ENCODE measurements around the gene MBLAC1.

The MBLAC1 gene

DNA sequence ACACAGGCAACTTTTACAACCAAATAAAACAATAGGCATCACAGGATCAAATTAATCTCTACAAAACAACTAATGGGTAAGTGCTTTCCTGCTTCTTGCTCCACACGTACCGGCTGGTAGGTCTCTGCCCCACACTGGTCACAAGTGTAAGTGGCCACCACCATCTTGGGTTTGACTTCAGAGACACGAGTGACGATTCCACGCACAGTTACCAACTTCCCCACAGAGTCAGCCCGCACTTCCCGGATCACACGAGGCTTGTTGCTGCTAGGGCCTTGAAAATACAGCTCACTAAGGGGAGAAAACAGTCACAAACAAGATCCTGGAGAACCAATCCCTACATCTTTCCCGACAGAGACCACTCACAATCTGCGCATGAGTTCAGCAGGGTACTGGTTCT is 27.9 kb upstream of the MBLAC1 start:
- DNase-seq, result no peak

DNA sequence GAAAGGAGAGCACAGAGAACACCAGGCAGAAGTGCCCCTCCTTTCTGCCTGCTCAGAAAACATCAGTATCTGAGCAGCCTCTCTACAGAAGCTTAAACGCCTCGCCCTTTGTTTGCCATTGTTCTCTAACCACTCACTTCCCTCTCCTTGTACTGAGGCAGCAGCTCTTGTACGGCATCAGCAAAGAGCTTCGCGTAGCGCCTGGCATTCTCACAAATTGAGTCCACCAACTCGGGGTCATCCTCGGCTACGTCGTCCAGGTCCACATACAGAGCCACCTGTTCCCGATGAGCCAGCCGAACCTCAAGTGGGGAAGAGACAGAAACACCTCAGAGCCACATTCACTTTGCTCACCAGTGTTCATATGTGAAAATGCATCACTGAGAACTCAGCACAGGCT is 27.3 kb upstream of the MBLAC1 start:
- DNase-seq, result no peak

DNA sequence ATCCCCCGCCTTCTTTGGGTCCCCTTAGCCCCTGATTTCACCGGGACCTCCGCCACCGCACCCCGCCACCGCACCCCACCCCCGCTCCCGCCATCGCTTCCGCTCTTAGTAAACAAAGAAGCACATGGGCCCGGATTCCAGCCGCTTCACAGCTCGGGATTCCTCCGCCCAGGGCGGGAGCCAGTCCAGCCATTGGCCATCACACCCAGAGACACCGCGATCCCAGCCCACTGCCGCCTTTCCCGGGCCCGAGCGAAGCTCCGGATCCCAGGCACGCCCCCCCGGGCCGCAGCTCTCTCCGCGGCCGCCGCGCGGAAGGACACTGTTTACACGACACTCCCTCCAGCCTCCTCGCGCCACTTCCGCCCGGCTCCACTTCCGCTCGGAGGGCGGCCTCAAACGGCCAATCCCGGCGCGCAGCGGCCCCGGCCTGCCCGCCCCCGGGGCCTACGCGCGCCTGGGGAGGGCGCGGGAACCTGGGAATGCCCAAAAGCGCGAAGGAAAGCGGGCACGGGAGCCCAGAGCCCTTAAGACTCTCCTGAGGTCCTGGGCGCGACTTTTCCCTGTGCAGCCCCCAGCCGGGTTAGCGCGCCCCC is 26.2 kb upstream of the MBLAC1 start:
- peak; percentile 84 to 88 for DNase-seq

- peak; percentile 92 to 93 for DNase-seq
These were observed 25.5 kb upstream of the MBLAC1 start, which contains the start of the genes AP4M1 and MCM7 for GRCh38 chr7:100101016-100101862. Gene AP4M1 (plus strand): TSS chr7:100101643. CDS start chr7:100101715, 72 bp downstream. Gene MCM7 (minus strand): TSS chr7:100101397. CDS start chr7:100101294, 103 bp downstream.

DNA sequence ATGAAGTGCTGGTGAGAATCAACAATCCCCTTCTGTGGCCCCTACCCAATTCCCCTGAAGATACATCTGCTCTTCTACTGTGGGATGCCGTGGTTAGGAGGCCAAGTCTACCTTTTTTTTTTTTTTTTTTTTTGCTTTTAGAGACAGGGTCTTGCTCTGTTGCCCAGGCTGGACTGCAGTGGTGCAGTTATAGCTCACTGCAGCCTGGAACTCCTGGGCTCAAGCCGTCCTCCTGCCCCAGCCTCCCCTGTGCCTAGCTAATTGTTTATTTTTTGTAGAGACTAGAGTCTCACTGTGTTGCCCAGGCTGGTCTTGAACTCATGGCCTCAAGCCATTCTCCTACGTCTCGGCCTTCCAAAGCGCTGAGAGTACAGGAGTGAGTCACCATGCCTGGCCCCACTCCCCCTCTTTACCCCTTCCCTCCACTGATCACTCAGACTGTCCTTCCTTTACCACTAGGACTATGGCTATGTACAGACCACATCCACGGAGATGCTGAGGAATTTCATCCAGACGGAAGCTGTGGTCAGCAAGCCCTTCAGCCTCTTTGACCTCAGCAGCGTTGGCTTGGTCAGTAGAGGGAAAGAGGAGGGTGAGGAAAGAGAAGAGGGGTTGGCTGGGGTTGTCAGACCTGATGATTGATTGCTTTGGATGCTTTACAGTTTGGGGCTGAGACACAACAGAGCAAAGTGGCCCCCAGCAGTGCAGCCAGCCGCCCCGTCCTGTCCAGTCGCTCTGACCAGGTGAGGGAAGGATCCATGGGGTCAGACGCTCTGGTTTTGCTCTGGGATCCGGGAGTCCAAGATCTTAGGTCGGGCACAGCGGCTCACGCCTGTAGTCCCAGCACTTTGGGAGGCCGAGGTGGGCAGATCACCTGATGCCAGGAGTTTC is 23.6 kb upstream of the MBLAC1 start:
- no peak for DNase-seq

DNA sequence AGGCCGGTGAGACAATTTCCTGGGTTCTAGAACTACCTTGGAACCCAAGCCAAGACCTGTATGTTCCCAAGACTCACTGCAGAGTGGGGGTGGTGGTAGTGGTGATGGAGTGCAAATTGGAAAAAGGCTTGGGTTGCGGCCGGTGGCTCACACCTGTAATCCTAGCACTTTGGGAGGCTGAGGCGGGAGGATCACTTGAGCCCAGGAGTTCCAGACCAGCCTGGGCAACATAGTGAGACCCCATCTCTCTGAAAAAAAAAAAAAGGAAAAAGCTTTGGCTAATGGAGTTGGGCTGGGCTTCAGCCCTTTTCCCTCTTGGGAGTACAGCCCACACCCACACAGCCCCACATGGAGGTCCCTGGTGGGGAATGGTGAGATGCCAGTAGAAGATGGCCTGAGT is 21.2 kb upstream of the MBLAC1 start:
- DNase-seq, result no peak

GRCh38 chr7:100106633-100107032 is 20.1 kb upstream of the MBLAC1 start:
- no peak for DNase-seq

- DNase-seq, result no peak
These were observed 19.5 kb upstream of the MBLAC1 start for GRCh38 chr7:100107125-100107737.

GRCh38 chr7:100107890-100108289 is 18.9 kb upstream of the MBLAC1 start:
- DNase-seq, result no peak

DNA sequence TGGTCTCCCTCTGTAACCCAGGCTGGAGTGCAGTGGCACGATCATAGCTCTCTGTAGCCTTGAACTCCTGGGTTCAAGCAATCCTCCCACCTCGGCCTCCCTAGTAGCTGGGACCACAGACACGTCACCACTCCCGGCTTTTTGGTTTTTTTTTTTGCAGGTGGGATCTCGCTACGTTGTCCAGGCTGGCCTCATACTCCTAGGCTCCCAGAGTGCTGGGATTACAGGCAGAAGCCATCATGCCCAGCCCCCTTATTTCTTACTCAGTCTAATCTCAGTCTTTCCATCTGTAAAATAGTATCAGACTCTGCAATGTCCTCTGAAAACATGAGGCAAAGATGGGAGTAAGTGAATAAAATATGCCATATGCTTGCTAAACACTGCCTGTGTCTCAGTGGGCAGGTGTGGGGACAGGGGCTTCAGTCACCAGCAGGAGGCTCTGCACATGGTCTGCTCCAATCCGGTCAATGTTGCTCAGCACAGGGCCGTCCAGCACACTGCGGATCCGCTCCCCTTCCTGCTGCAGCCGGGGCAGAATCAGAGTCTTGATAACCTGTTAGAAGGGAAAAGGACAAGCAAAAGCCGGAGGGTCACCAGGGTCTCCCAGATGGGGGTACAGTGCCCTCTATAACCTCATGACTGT is 17.1 kb upstream of the MBLAC1 start:
- DNase-seq, result no peak

DNA sequence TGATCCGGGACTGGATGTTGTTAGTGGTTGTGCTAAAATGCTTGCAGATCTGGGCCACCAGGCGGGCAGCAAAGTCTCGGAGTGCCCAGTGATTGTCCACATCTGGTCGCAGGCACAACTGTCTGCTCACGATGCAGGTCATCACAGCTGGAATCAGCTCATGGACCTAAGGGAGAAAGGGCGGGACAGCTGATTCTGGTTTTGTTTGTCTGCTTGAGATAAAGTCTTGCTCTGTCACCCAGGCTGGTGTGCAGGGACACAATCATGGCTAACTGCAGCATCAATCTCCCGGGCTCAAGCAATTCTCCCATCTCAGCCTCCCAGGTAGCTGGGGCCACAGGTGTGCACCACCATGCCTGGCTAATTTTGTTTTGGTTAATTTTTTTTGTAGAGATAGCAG is 15.6 kb upstream of the MBLAC1 start:
- no peak for DNase-seq

- DNase-seq, result no peak
These were observed 14.9 kb upstream of the MBLAC1 start for GRCh38 chr7:100111914-100112313.

DNA sequence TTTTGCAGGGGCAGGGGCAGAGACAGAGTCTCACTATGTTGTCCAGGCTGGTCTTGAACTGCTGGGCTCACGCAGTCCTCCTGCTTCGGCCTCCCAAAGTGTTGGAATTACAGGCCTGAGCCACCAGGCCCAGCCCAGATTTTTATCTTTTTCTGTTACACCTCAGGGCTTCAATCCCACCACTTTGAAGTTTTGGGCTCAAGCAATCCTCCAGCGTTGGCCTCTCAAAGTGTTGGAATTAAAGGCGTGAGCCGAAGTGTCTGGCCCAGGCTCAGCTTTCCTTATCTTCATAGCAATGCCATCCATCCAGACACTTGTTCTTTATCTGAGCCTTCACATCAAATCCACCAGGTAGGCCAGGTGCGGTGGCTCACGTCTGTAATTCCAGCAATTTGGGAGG is 11.7 kb upstream of the MBLAC1 start:
- no peak for DNase-seq

DNA sequence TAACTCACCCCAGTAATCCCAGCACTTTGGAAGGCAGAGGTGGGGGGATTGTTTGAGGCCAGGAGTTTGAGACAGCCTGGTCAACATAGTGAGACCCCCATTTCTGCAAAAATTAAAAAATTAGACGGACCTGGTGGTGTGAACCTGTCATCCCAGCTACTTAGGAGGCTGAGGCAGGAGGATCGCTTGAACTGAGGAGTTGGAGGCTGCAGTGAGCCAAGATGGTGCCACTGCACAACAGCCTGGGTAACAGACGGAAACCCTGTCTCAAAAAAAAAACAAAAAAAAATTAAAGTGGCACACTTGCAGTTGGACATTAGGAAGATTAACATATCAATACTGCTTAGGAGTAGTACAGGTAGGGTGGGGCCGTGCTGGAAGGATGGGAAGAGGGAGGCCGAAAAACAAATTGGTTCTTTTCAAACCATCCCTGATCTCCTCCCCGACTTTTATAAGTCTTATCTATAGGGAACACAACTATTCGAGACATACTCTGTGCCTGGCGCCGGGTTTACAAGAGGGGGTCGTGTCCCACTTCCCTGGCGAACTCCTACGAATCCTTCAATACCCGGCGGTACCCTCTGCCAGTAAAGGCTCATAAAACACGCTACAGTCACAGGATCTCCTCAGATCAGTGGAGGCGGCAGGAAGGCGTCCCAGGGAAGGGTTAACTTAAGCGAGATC is 8.2 kb upstream of the MBLAC1 start:
- DNase-seq, result no peak

DNA sequence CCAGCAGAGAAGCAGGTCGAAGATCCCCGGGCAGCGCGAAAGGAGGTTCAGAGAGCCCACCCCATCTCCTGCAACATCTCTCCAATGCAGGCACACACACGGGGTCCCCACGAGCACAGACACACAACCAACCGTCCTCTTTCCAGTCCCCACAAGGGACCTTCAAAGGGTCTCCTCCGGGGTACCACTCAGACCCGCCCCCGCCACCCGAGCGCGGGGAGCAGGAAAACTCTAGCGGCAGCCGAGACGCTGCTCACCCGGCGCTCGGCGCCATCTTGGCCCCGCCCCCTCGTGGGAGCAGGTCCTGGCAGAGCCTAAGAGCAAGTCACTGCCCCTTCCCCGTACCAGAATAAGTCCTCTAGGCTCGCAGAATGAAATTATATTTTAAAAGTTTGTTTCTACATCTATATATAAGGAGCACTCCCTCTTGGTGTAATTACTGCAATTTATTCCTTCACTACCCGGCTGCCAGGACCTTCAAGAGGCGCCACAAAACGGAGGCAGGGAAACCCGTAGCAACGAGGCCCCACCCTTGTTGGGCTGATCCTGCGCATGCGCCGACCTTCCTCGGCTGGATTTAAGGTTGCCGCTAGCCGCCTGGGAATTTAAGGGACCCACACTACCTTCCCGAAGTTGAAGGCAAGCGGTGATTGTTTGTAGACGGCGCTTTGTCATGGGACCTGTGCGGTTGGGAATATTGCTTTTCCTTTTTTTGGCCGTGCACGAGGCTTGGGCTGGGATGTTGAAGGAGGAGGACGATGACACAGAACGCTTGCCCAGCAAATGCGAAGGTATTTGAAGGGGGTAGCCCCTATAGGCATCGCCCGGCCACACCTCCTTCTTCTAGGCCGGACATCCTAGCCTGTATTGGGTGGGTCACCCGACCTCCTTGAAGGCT is 7.4 kb upstream of the MBLAC1 start, which contains the start of the genes CNPY4 and TAF6:
TSS of gene CNPY4 (plus strand) at position 563 of the 898 bp plus-strand sequence. CDS start at position 674, 111 bp downstream.
TSS of gene TAF6 (minus strand) at position 287 of the 898 bp plus-strand sequence. CDS start 5,149 bp downstream, outside the sequence.
- DNase-seq, result peak; percentile 95 to 97

DNA sequence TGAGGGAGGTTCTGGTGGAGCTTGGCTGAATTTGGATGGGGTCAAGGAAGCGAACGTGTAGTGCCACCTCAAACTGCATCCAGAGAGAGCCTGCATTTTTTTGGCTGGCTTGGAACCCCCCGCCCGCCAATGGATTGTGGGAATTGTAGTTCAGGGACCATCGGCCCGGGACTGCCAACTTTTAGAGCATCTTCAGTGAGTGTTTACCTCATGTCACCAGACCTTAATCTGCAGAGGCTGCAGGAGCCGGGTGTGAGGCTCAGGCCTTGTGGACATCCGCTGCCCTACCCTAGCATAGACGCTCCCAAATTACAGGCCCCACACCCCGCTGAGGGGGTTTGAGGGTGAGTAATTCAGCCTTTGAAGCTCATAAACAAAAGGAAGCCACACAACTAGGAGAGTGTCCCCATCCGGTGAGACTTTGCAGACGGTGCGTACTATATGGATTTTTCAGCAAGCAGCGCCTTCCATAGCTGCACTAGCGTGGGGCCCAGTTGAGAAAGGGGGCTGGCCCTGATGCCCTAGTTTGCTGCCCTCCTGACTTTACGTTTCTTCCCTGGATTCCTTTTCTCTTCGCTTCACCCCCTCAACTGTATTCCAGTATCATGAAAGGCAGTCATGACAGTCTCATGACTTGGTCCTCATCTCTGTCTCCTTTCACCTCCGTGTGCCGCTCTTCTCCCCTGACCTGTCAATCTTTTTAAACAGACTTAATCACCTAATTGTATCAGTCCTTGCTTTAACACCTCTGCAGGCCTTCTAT is 6.6 kb upstream of the MBLAC1 start:
- peak; percentile 62 to 65 for DNase-seq

- no peak for DNase-seq
These were observed 6.1 kb upstream of the MBLAC1 start for GRCh38 chr7:100120733-100121036.

GRCh38 chr7:100122067-100122466 is 4.7 kb upstream of the MBLAC1 start:
- no peak for DNase-seq

DNA sequence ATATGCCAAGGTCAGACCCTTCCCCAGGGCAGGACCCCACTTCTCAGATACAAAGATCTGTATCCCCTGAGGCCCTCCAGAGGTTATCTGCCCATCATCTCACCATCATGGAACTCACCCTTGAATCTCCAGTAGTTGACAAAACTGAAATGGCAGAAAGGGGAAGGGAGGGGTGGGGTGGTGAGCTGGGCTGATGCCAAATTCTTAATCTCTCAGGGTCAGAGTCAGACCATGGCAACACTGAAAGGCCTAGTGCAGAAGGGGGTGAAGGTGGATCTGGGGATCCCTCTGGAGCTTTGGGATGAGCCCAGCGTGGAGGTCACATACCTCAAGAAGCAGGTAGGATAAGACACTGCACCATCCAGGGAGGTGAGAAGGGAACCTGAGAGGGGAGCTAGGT is 4.2 kb upstream of the MBLAC1 start:
- no peak for DNase-seq

Data from activated CD4-positive, alpha-beta T cell treated with anti-CD3 and anti-CD28 coated beads for 4 hours (primary cell).